IMR-90 (cell line): Measurements from ENCODE around the gene TSPAN33.

Experiments
- MAZ ChIP-seq: IDR thresholded peaks from 2 replicates; pipeline ENCODE4 v1.6.1; 2012; ENCODE audit warnings: low read depth, mild to moderate bottlenecking, low read length, improper control_type of control experiment, moderate library complexity, borderline replicate concordance
- POLR2A ChIP-seq: IDR thresholded peaks from 2 replicates; pipeline ENCODE4 v1.6.1; 2012; ENCODE audit warnings: mild to moderate bottlenecking, low read depth, low read length
- RAD21 ChIP-seq: IDR thresholded peaks from 2 replicates; pipeline ENCODE4 v1.6.1; 2012; ENCODE audit warnings: low read length, improper control_type of control experiment

- TF ChIP-seq POLR2A (no peak), RAD21 (no peak), MAZ (no peak)
These were observed 49.2 kb upstream of the TSPAN33 start for GRCh38 chr7:129095258-129095657.
